ENCODE measurements around the gene MAGEA12. TPM values are rescaled to one million over a fixed set of nuclear protein-coding genes. Genes with fewer than 3 reads are reported as not detected.

The MAGEA12 gene
- total and polyA plus RNA-seq, 9 of the 15 experiments (the other 6 are each of a cell fraction or from before 2014, with no cell fraction given), result 53.4 to 101 (median 80.4) TPM

DNA sequence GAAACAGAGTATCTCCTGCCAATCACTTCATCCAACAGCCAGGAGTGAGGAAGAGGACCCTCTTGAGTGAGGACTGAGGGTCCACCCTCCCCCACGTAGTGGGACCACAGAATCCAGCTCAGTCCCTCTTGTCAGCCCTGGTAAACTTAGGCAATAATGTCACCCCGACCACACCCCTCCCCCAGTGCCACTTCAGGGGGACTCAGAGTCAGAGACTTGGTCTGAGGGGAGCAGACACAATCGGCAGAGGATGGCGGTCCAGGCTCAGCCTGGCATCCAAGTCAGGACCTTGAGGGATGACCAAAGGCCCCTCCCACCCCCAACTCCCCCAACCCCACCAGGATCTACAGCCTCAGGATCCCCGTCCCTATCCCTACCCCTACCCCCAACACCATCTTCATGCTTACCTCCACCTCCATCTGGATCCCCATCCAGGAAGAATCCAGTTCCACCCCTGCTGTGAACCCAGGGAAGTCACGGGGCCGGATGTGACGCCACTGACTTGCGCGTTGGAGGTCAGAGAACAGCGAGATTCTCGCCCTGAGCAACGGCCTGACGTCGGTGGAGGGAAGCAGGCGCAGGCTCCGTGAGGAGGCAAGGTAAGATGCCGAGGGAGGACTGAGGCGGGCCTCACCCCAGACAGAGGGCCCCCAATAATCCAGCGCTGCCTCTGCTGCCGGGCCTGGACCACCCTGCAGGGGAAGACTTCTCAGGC, at the start of gene MAGEA12, which contains the start of gene CSAG1 (continued):
- TF ChIP-seq, protein P1, sequence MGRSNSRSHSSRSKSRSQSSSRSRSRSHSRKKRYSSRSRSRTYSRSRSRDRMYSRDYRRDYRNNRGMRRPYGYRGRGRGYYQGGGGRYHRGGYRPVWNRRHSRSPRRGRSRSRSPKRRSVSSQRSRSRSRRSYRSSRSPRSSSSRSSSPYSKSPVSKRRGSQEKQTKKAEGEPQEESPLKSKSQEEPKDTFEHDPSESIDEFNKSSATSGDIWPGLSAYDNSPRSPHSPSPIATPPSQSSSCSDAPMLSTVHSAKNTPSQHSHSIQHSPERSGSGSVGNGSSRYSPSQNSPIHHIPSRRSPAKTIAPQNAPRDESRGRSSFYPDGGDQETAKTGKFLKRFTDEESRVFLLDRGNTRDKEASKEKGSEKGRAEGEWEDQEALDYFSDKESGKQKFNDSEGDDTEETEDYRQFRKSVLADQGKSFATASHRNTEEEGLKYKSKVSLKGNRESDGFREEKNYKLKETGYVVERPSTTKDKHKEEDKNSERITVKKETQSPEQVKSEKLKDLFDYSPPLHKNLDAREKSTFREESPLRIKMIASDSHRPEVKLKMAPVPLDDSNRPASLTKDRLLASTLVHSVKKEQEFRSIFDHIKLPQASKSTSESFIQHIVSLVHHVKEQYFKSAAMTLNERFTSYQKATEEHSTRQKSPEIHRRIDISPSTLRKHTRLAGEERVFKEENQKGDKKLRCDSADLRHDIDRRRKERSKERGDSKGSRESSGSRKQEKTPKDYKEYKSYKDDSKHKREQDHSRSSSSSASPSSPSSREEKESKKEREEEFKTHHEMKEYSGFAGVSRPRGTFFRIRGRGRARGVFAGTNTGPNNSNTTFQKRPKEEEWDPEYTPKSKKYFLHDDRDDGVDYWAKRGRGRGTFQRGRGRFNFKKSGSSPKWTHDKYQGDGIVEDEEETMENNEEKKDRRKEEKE (IDR thresholded peaks at IDR 0.05; ENCODE audit: borderline replicate concordance in 1 of 2, control insufficient read depth in 1 of 2, low read depth in 2 of 2, low read length in 1 of 2), result no peak
- TF ChIP-seq PTBP1 (IDR thresholded peaks at IDR 0.05; ENCODE audit: low read depth, low read length), result no peak
- no peak for TF ChIP-seq TCF3 (CRISPR knock-in tag; IDR thresholded peaks at IDR 0.05)
- TF ChIP-seq PREB (CRISPR knock-in tag; IDR thresholded peaks at IDR 0.05), result no peak
- no peak for TF ChIP-seq TARDBP (IDR thresholded peaks at IDR 0.05)
- peak; percentile 76 to 81 for TF ChIP-seq NRF1 (conservative IDR thresholded peaks at IDR 0.05 in 1 of 2, IDR thresholded peaks at IDR 0.05 in 1 of 2)
- TF ChIP-seq ZNF655 (CRISPR knock-in tag; IDR thresholded peaks at IDR 0.05), result no peak
- TF ChIP-seq DACH1 (IDR thresholded peaks at IDR 0.05; ENCODE audit: partially characterized antibody), result no peak
- TF ChIP-seq ZNF699 (CRISPR knock-in tag; IDR thresholded peaks at IDR 0.05; ENCODE audit: insufficient replicate concordance), result no peak
- no peak for TF ChIP-seq FIP1L1 (IDR thresholded peaks at IDR 0.05; ENCODE audit: low read depth, low read length, poor library complexity, severe bottlenecking)
- no peak for TF ChIP-seq SP1 (CRISPR knock-in tag; IDR thresholded peaks at IDR 0.05)
- no peak for TF ChIP-seq PHF21A (IDR thresholded peaks at IDR 0.05; ENCODE audit: borderline replicate concordance, low read depth)
- TF ChIP-seq POLR2AphosphoS5 (IDR thresholded peaks at IDR 0.05; ENCODE audit: control insufficient read depth, insufficient read depth, low read depth, low read length), result peak; percentile 54
- no peak for TF ChIP-seq SMARCE1 (IDR thresholded peaks at IDR 0.05)
- TF ChIP-seq ZC3H8 (IDR thresholded peaks at IDR 0.05), result no peak
